ENCODE results near the gene THOC5. TPM values are rescaled to one million over a fixed set of nuclear protein-coding genes. Genes with fewer than 3 reads are reported as not detected.

The THOC5 gene
- total and polyA plus RNA-seq, 2 of the 4 experiments (the other 2 are of a cell fraction): 68.4 to 73.7 TPM

GRCh38 chr22:29580200-29580810 lies 26.7 kb upstream of the THOC5 start:
- Histone ChIP-seq H3K56ac (ENCODE audit: extremely low read depth, insufficient read depth, low read length) (no peak overlapping the region), H3K27me3 (ENCODE audit: control insufficient read depth, insufficient read depth, low read length) (no peaks in the 10 kb centered on the region), H3K27ac (ENCODE audit: insufficient read depth, low read length) (peak overlapping the region; percentile 26), H2AK9ac (replicated peaks; ENCODE audit: low read depth, low read length, poor library complexity) (peak overlapping the region; percentile 84), H2AK5ac (ENCODE audit: low read depth, low read length) (peak overlapping the region; percentile 76; the same call in 1 of the 2 replicates), H4K20me1 (ENCODE audit: insufficient read depth, low read length) (no peaks in the 10 kb centered on the region), H3K23ac (ENCODE audit: low read depth, low read length) (peak overlapping the region; percentile 1; the same call in 1 of the 2 replicates), H4K91ac (ENCODE audit: insufficient read depth, low read depth, low read length) (peak overlapping the region; percentile 57; the same call in 1 of the 2 replicates), H3K9ac (ENCODE audit: low read depth, low read length) (peak overlapping the region; percentile 48), H3K36me3 (ENCODE audit: control insufficient read depth, insufficient read depth, low read length) (no peaks in the 10 kb centered on the region), H3K4ac (ENCODE audit: low read depth, low read length) (peak overlapping the region; percentile 77), H3K4me2 (ENCODE audit: low read depth, low read length) (peak overlapping the region; percentile 89), H3K9me3 (ENCODE audit: control insufficient read depth, insufficient read depth, low read length) (no peaks in the 10 kb centered on the region), H3K79me1 (ENCODE audit: low read depth in 1 of 2, low read length in 2 of 2) (peaks cover 12 to 17% of the 10 kb centered on the region in 2 experiments; a peak in 3 of 4 replicates), H2AFZ (replicated peaks; ENCODE audit: low read length, poor library complexity) (peak overlapping the region; percentile 96), H3K4me1 (ENCODE audit: control insufficient read depth, insufficient read depth, low read length) (peaks cover 2% of the 10 kb centered on the region), H3K14ac (replicated peaks; ENCODE audit: low read depth, low read length) (peak overlapping the region; percentile 82), H3K9me1 (ENCODE audit: insufficient read depth, low read length) (peaks cover 11% of the 10 kb centered on the region), H4K8ac (ENCODE audit: low read depth in 2 of 2, low read length in 2 of 2) (peak overlapping the region; percentile 53 to 91), H2BK15ac (ENCODE audit: low read depth, low read length) (no peak overlapping the region), H2BK20ac (ENCODE audit: low read depth, low read length) (no peak overlapping the region), H3K4me3 (ENCODE audit: insufficient read depth, low read depth, low read length) (peak overlapping the region; percentile 51), H3K18ac (ENCODE audit: low read depth, low read length) (no peak overlapping the region), H4K5ac (ENCODE audit: low read depth, low read length) (peak overlapping the region; percentile 58), H2BK5ac (ENCODE audit: low read depth, low read length, poor library complexity, severe bottlenecking) (no peak overlapping the region), H2BK120ac (ENCODE audit: low read depth, low read length) (no peak overlapping the region)
- TF ChIP-seq RCOR1 (IDR thresholded peaks at IDR 0.05; ENCODE audit: insufficient replicate concordance, low read length) (no peak), SMC3 (IDR thresholded peaks at IDR 0.05; ENCODE audit: low read depth, low read length) (no peak), CEBPB (IDR thresholded peaks at IDR 0.05; ENCODE audit: low read depth, low read length) (no peak), NFE2L2 (IDR thresholded peaks at IDR 0.05; ENCODE audit: low read depth, low read length) (no peak)
- POLR2A ChIA-PET (ENCODE audit: unreplicated experiment): no interaction called here
- CTCF ChIA-PET: no interaction called here
- dilution Hi-C loops (cut with HindIII; ENCODE audit: low sequenced_read_pairs, unreplicated experiment): no loop called here
- no TSS peak for BruUV-seq (replicated peaks)
- ATAC-seq (ENCODE audit: low read depth) (no peak), DNase-seq (no peak)
- WGBS, 2 experiments (ENCODE audit: extremely low coverage in 2 of 2, insufficient read length in 1 of 2): 7% methylated on average over 4 of the region's 8 CpGs; no CpG with 5 or more reads in 1 of the 2 experiments
- in situ Hi-C loops (cut with MboI; ENCODE audit: low sequenced_read_pairs): no loop called here
- intact Hi-C loops (cut with micrococcal nuclease): no loop called here
